GM12878 (cell line): ENCODE results near the gene POU5F2. TPM values are rescaled to one million over a fixed set of nuclear protein-coding genes. Genes with fewer than 3 reads are reported as not detected.

Experiments
- BMI1 ChIP-seq: fragments of 450-650 bp; IDR thresholded peaks from 2 replicates; pipeline ENCODE4 v1.6.1; 2016; ENCODE audit warnings: mild to moderate bottlenecking, moderate library complexity, borderline replicate concordance
- CUX1 ChIP-seq: IDR thresholded peaks from 2 replicates; pipeline ENCODE4 v1.6.1; 2012; ENCODE audit warnings: improper control_type of control experiment, low read depth, low read length; ENCODE audit not compliant: insufficient replicate concordance
- POLR2AphosphoS2 ChIP-seq: IDR thresholded peaks from 2 replicates; pipeline ENCODE4 v1.6.1; 2011; ENCODE audit warnings: low read depth, mild to moderate bottlenecking, low read length, improper control_type of control experiment, moderate library complexity
- SRF ChIP-seq, 2 experiments: IDR thresholded peaks; 2 replicates each; pipeline ENCODE4 v1.6.1; 2011; ENCODE audit warnings: low read depth in 2 of 2, low read length in 2 of 2, mild to moderate bottlenecking in 1 of 2, moderate library complexity in 1 of 2
- SUPT20H ChIP-seq: IDR thresholded peaks from 2 replicates; pipeline ENCODE4 v1.6.1; 2011; ENCODE audit warnings: low read depth, mild to moderate bottlenecking, low read length, moderate library complexity, borderline replicate concordance; ENCODE audit not compliant: control insufficient read depth
- ZBTB4 ChIP-seq: fragments of 450-650 bp; formaldehyde crosslinking; IDR thresholded peaks from 2 replicates; pipeline ENCODE4 v1.4.0; 2022; ENCODE audit warnings: mild to moderate bottlenecking, moderate library complexity
- ZNF592 ChIP-seq: fragments of 450-650 bp; IDR thresholded peaks from 2 replicates; pipeline ENCODE4 v1.6.1; 2017; ENCODE audit warnings: mild to moderate bottlenecking, moderate library complexity
- polyA plus RNA-seq, 11 experiments: library from polyadenylated mRNA; depleted of rRNA in 4 of 11; unstranded in 6 of 11; stranded (reverse) in 5 of 11; fragments of >200 nt; fragmentation: Nextera tagmentation in 4 of 11; fragmentation: Illumina TruSeq in 1 of 11; extraction: Ambion mirVana in 4 of 11; extraction: Trizol in 1 of 11; gene quantifications; 1 replicate in 1 of 11; 2 replicates in 10 of 11; pipeline versions ENCODE4 v1.2.1 to v1.2.3, GENCODE V29; 2011 to 2016; ENCODE audit warnings: inconsistent platforms in 2 of 11, missing spikeins in 2 of 11, low read depth in 1 of 11
- total RNA-seq, 4 experiments: library from RNA; depleted of rRNA in 3 of 4; stranded (reverse); fragments of >200 nt in 3 of 4; fragmentation: Illumina TruSeq in 1 of 4; extraction: Trizol in 1 of 4; gene quantifications; 2 replicates each; pipeline versions ENCODE4 v1.2.1 to v1.2.3, GENCODE V29; 2013 to 2021

POU5F2 gene
- total and polyA plus RNA-seq, 10 of the 15 experiments (the other 5 are each of a cell fraction or from before 2014, with no cell fraction given): under 0.01 to 1.4 (median 0.28) TPM

- no peak for TF ChIP-seq CUX1
- no peak for TF ChIP-seq POLR2AphosphoS2
- TF ChIP-seq ZBTB4 (CRISPR knock-in tag): no peak
- TF ChIP-seq BMI1: no peak
- TF ChIP-seq SUPT20H: no peak
- no peak for TF ChIP-seq ZNF592
- TF ChIP-seq SRF (IDR thresholded peaks at IDR 0.05; ENCODE audit: low read depth in 2 of 2, low read length in 2 of 2): no peak
Observed at GRCh38 chr5:93790401-93790800, 49.0 kb upstream of the POU5F2 start (continued).
